Stimulated activated CD8-positive, alpha-beta memory T cell treated with anti-CD3 and anti-CD28 coated beads, Interleukin-2, amount 100 ng/mL, for 1 hour (primary cell): ENCODE measurements around the gene RHEB.
A peak's percentile ranks its signal among the peaks of the same experiment; 100 is the strongest.
"Not testable (repeated sequence)": the region's sequence is repeated elsewhere in the genome, so short reads cannot be mapped to it uniquely, and the experiment has no call there.

Source experiments
- DNase-seq, 2 donors: peaks; one replicate each; pipeline ENCODE4 v3.0.0-alpha.2; 2020; ENCODE audit warnings: low read depth in 2 of 2

The RHEB gene, protein sequence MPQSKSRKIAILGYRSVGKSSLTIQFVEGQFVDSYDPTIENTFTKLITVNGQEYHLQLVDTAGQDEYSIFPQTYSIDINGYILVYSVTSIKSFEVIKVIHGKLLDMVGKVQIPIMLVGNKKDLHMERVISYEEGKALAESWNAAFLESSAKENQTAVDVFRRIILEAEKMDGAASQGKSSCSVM

DNA sequence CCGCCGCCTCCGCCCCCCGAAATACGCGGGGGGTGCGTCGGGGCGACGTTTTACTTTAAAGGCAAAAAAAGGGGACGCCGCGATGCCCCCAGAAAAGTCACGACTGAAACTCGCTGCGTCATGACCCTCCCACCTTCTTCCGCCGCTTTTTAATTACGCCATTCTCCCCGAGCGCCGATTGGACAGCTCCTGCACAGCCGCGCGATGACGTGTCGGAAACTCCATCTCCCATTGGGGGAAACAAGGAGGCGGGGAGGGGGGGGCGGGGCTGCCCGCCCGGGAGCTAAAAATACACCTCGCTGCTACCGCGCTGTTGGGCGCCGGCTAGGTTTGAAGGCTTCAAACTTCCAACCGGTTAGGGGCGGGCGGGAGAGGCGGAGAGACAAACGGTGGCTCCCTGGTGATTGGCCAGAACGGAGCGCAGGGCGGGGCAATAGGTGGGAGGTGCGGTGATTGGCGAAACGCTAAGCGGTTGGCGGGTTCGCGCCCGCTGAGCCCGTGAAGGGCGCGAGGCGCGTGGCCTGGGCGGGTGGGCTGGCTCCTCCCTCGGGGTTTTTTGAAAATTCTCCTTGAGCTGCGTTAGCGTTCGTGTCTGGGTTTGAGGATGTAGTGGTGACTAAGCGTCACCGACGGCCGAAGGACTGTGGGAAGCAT is at the start of gene RHEB:
Gene RHEB, minus strand, starts transcription at position 131 of the 654 bp plus-strand sequence. CDS start 384 bp downstream, outside the sequence.
- peak; percentile 97 for DNase-seq

GRCh38 chr7:151566897-151567320 is 47.2 kb upstream of the RHEB start:
- DNase-seq = no peak

- no peak for DNase-seq
These were observed 45.8 kb upstream of the RHEB start for GRCh38 chr7:151565541-151565940.

- DNase-seq = no peak
These were observed 40.5 kb upstream of the RHEB start for GRCh38 chr7:151560243-151560642.

- DNase-seq = no peak
These were observed 40.0 kb upstream of the RHEB start for GRCh38 chr7:151559557-151560183.

GRCh38 chr7:151558575-151558974 is 38.9 kb upstream of the RHEB start:
- no peak for DNase-seq

- no peak for DNase-seq
These were observed 36.9 kb upstream of the RHEB start for GRCh38 chr7:151556592-151556991.

DNA sequence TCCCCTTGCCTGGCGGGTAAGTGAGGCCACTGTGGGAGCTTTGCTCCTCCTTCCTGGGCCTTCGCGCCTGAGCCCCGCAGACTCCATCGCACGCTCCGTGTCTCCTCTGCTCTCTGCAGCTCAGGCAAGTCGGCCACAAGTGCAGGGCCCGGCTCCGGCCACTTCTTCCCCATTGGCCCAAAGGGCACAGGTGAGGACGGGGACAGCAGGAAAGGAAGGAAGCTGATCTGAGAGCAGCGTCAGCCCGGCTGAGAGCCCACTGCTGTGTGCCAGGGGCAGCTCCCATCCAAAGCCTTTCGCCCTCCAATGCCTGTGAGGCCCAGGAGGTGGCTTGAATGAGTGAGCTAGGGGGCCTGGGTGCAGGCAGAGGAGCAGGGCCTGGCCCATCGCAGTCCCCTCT is 33.7 kb upstream of the RHEB start:
- DNase-seq = no peak

DNA sequence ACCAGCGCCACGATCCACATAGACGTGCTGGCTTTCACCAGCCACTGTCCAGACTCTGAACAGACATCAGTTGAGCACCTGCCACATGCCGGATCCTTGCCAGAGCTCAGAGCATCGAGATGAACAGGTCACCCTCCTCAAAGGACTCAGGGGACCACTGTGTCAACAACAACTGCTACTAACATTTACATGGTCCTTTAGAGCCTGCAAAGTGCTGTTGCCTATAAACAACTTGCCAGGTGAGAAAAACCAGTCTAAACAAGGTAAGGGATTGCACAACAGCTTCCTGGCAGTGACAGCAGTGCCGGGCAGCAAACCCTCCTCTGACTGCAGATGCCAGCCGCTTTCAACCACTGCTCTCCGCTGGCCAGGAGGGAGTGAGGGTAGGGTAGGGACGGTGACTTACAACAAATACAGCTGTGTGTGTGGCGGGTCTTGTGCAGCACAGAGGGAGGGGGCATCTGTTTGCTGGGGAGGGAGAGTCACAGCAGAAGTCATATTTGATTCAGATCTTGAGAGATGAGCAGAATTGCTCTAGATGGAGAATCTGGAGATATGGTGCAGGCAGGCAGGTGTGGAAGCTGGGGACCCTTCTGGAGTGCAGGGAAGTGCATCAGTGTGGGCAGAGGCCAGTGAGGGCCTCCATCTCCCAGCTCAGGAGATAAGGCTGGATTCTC is 32.8 kb upstream of the RHEB start:
- no peak for DNase-seq

DNA sequence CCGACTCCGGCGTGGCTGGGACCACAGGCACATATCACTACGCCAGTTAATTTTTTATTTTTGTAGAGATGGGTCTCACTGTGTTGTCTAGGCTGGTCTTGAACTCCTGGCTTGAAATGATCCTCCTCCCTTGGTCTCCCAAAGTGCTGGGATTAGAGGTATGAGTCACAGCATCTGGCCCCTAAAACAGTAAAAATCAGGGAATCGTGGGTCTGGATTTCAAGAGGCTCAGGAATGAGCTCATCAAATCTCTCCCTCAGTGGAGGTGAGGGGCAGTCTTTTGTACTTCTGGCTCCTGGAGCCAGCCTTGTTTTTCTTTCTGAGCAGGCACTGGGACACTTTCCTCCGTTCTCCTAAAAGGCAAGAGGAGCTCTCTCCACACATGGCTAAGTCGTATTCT is 32.1 kb upstream of the RHEB start:
- DNase-seq = no peak

DNA sequence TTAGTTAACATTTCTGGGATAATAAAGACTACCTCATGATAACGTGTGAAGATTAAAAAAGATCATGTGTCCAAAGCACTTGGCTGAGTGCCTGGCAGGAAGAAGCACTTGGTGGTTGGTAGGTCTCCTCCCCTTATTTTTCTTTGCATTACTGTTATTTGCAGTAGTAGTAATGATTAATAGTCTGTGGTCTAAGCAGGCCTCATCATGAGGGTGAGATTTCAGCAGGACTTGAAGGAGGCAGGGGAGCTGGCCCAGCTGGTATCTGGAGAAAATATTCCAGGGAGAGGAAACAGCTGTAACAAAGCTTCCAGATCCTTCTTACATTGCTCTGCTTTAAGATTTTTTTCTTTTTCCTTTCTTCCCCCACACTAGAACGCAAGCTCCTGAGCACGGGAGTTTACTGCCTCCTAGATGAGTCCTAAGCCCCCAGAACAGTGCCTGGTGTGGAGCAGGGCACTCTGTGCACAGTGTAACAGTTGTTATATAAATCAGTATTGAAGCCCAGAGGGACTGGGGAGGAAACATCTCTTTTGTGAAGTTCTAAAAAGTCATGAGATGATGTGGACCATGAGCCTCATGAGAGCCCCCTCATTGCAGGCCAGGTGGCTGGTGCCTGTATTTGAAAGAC is 31.1 kb upstream of the RHEB start:
- no peak for DNase-seq

DNA sequence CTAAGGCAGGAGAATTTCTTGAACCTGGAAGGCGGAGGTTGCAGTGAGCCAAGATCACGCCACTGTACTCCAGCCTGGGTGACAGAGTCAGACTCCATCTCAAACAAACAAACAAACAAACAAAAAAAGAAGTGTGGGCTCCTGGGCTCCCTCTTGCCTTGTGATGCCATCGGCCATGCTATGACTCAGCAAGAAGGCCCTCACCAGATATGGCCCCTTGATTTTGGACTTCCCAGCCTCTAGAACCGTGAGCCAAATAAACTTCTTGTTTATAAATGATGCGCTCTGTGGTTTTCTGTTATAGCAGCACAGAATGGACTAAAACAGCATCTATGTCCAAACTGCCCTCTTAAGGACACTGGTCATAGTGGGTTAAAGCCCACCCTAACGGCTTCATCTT is 29.9 kb upstream of the RHEB start:
- DNase-seq = no peak

GRCh38 chr7:151549083-151549482 is 29.4 kb upstream of the RHEB start:
- DNase-seq = no peak

DNA sequence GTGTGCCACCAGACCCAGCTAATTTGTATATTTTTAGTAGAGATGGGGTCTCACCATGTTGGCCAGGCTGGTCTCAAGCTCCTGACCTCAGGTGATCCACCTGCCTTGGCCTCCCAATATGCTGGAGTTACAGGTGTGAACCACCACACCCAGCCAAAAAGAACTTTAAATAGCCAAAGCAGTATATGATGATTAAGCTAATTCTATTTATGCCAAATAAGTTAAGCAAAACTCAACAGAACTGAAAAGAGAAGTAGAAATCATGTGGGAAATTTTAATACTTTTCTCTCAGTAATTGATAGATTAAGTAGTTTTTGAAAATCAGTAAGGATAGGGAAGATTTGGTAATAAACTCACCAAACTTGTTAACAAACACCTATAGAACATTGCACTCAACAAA is 24.5 kb upstream of the RHEB start:
- DNase-seq = no peak

DNA sequence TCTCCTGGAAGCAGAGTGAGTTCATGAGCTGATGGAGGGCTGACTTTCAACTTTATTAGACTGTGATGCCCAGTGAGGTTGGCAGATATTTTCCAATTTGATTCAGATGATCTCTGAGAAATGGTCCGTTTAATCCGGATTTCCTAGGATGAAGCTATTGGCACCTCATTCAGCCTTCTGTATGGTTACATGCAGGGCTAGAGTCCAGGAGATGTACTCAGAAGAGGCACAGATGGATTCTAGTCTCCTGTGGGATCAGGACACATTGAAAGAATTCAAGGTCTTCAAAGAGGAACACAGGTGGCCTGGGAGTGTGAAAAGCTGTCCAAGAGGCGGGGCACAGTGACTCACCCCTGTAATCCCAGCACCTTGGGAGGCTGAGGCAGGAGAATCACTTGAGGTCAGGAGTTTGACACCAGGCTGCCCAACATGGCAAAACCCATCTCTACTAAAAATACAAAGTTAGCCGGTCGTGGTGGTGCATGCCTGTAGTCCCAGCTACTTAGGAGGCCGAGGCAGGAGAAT is 23.0 kb upstream of the RHEB start:
- DNase-seq = no peak

DNA sequence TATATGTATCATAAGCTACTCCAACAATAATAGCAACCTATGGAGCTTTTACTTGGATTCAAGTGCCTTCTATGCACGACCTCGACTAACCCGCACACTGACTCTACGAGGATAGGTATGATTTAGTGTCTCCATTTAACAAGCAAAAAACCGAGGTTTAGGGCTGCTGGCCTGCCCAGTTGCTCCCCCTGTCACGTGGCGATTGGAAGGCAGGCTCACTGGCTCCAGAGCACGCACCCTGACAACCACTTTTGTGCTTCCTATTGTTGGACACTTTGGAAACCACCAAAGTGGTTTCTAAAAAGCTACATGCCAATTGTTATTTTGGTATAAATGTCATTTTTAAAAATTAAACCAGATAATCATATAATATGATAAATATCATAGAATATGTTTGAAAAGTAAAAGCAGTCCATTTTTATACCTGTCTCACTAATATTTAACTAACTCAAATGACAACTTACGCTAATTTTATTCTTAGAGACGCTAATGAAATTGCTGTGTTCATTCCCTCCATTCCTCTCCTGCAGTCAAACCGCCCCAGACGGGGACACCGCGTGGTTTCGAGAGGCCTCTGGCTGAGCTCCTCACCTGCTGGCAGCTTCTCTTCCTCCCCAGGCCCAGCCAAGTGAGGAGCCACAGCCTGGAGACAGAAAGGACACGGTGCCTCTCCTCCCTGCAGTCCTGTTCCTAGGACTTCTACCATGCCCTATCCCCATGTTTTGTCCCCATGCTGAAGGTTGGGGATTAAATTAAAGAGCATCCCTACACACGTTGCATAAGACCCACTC is 22.2 kb upstream of the RHEB start:
- DNase-seq = no peak

DNA sequence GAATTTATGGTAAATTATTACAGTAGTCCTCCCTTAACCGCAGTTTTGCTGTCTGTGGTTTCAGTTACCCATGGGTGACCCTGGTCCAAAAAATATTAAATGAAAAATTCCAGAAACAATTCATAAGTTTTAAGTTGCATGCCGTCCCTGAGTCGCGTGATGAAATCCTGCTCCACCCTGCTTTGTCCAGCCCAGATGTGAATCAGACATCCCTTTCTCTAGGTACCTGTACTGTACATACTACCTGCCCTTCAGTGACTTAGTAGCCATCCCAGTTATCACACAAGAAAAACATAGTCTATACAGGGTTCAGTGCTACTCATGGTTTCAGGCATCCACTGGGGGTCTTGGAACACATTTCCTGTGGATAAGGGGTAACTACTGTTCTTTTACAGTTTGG is 20.5 kb upstream of the RHEB start:
- no peak for DNase-seq

- DNase-seq = no peak
These were observed 19.5 kb upstream of the RHEB start for GRCh38 chr7:151539088-151539671.

GRCh38 chr7:151537818-151538561 is 18.3 kb upstream of the RHEB start:
- DNase-seq = no peak

DNA sequence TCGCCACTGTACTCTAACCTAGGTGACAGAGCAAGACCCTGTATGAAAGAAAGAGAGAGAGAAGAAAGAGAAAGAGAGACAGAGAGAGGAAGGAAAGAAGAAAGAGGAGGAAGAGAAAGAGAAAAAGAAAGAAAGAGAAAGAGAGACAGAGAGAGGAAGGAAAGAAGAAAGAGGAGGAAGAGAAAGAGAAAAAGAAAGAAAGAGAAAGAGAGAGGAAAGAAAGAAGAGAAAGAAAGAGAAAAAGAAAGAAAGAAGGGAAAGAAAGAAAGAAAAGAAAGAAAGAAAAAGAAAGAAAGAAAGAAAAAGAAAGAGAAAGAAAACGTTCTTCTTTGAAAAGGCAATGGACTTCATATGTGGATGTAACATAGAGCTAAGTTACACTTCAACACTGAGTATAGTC is 16.5 kb upstream of the RHEB start:
- not testable (repeated sequence) for DNase-seq
